Tibial nerve (tissue), 4 donors: ENCODE results near the gene PTPN7.

ENCODE experiments used
- EP300 ChIP-seq, 2 donors: sonication (generic); formaldehyde crosslinking; IDR thresholded peaks; one replicate each; pipeline ENCODE4 v1.6.1; 2017; ENCODE audit warnings: antibody characterized with exemption in 2 of 2, mild to moderate bottlenecking in 1 of 2
- POLR2A ChIP-seq, 2 donors: fragments of 450-650 bp; IDR thresholded peaks; one replicate each; pipeline ENCODE4 v1.6.1; 2017; ENCODE audit warnings: antibody characterized with exemption in 2 of 2, mild to moderate bottlenecking in 2 of 2, moderate library complexity in 2 of 2
- TF ChIP-seq, protein P1 (sequence below), 5 experiments: fragments of 200-600 bp in 3 of 5; fragments of 450-650 bp in 2 of 5; sonication (generic) in 3 of 5; IDR thresholded peaks; one replicate each; pipeline ENCODE4 v1.5.1; 2016 to 2019; ENCODE audit warnings: antibody characterized with exemption in 5 of 5, mild to moderate bottlenecking in 3 of 5, moderate library complexity in 2 of 5

DNA sequence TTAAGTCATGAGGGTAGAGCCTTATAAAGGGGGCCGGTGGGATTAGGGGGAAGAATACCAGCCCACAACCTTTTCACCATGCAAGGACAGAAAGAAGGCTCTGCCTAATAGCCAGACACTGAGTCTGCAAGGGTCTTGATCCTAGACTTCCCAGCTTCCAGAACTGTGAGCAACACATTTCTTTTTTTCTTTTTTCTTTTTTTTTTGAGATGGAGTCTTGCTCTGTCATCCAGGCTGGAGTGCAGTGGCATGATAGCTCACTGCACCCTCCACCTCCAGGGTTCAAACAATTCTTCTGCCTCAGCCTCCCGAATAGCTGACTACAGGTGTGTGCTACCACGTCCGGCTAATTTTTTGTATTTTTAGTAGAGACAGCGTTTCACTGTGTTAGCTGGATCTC lies 14.1 kb downstream of the PTPN7 start:
- TF ChIP-seq, protein P1, sequence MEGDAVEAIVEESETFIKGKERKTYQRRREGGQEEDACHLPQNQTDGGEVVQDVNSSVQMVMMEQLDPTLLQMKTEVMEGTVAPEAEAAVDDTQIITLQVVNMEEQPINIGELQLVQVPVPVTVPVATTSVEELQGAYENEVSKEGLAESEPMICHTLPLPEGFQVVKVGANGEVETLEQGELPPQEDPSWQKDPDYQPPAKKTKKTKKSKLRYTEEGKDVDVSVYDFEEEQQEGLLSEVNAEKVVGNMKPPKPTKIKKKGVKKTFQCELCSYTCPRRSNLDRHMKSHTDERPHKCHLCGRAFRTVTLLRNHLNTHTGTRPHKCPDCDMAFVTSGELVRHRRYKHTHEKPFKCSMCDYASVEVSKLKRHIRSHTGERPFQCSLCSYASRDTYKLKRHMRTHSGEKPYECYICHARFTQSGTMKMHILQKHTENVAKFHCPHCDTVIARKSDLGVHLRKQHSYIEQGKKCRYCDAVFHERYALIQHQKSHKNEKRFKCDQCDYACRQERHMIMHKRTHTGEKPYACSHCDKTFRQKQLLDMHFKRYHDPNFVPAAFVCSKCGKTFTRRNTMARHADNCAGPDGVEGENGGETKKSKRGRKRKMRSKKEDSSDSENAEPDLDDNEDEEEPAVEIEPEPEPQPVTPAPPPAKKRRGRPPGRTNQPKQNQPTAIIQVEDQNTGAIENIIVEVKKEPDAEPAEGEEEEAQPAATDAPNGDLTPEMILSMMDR (IDR thresholded peaks at IDR 0.05) = no peak
- TF ChIP-seq POLR2A (IDR thresholded peaks at IDR 0.05) (no peak), EP300 (IDR thresholded peaks at IDR 0.05) (no peak)
